Sigmoid colon (tissue), 4 donors: ENCODE results near the gene TFEB.

Experiments used
- CTCF ChIP-seq, 4 experiments: fragments of 450-650 bp in 3 of 4; fragments of 200-600 bp in 1 of 4; IDR thresholded peaks; one replicate each; pipeline ENCODE4 v1.5.1; 2016 to 2019; ENCODE audit warnings: antibody characterized with exemption in 4 of 4, mild to moderate bottlenecking in 3 of 4, moderate library complexity in 2 of 4
- POLR2A ChIP-seq, 2 donors: fragments of 450-650 bp; IDR thresholded peaks; one replicate each; pipeline ENCODE4 v1.6.1; 2016; ENCODE audit warnings: antibody characterized with exemption in 2 of 2, mild to moderate bottlenecking in 2 of 2, moderate library complexity in 2 of 2
- POLR2AphosphoS5 ChIP-seq, 4 donors: sonication (generic); formaldehyde crosslinking; IDR thresholded peaks; one replicate each; pipeline ENCODE4 v1.6.1; 2017; ENCODE audit warnings: antibody characterized with exemption in 4 of 4

DNA sequence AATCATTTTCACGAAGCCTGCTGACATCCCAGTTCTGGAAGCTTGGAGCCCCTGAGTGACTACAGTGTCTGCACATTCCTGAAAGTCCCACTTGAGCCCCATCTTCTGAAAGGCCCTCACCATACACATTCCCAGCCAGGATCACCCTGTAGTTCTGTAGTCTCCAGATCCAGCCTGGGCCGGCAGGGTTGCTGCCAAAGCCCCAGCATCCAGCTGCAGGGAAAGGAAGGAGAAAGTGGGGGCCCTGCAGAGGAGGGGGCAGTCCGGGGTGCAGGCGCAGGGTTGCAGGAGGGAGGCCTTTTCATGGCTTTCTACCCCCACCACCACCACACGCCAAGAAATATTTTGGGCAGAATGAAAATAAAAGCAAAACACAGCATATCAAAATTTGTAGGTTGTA, 71.1 kb downstream of the TFEB start:
- TF ChIP-seq CTCF (IDR thresholded peaks at IDR 0.05) (no peak), POLR2AphosphoS5 (IDR thresholded peaks at IDR 0.05) (no peak), POLR2A (IDR thresholded peaks at IDR 0.05) (no peak)
